ENCODE results near the gene HSFX3.
A peak's percentile ranks its signal among the peaks of the same experiment; 100 is the strongest.
"Not testable (repeated sequence)": the region's sequence is repeated elsewhere in the genome, so short reads cannot be mapped to it uniquely, and the experiment has no call there.

HSFX3 gene

DNA sequence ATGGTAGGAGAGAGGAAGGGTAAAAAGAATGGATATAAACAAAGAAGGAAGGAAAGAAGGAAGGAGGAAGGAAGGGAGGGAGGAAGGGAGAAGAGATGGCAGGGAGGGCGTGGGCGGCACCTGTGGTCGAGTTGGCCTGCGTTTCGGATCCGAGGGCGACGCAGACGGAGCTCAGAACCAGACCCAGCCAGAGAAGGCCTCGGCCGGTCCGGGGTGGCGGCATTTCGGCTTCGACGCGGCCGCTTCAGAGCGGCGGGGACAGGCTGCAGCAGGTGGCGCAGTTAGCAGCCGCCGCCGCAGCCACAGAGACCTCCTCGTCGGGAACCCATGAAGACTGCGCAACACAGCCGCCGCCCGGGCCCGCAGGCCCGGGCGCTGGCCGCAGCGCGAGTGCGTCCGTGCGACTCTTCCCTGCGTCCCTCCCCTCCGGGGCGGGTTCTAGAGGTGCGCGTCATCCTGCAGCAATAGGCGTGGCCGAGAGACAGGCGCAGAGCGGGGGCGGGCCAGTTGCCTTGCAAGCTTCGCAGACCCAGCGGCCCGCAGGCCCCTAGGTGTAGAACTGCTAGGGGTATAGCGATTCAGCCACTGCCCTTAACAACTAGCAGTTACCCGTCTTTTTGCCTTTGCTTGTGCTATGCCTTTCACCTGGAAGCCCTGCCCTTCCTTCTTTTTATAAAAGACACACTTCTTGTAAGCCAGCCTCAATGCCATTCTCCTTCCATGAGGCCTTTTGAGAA, 44.6 kb downstream of the HSFX3 start, which contains the start of gene IDS:
IDS (minus strand) TSS at position 392 of the 737 bp plus-strand sequence; CDS start at position 223, 169 bp downstream.
- TF ChIP-seq BACH2 (CRISPR knock-in tag; IDR thresholded peaks at IDR 0.05; ENCODE audit: borderline replicate concordance) = no peak
- TF ChIP-seq TCF4 (CRISPR knock-in tag; IDR thresholded peaks at IDR 0.05; ENCODE audit: borderline replicate concordance) = no peak
- no peak for TF ChIP-seq ARNTL (CRISPR knock-in tag; IDR thresholded peaks at IDR 0.05; ENCODE audit: borderline replicate concordance, low read depth)
- TF ChIP-seq CSDC2 (CRISPR knock-in tag; IDR thresholded peaks at IDR 0.05) = no peak
- TF ChIP-seq ISL1 (CRISPR knock-in tag; IDR thresholded peaks at IDR 0.05) = no peak
- TF ChIP-seq, protein P1, sequence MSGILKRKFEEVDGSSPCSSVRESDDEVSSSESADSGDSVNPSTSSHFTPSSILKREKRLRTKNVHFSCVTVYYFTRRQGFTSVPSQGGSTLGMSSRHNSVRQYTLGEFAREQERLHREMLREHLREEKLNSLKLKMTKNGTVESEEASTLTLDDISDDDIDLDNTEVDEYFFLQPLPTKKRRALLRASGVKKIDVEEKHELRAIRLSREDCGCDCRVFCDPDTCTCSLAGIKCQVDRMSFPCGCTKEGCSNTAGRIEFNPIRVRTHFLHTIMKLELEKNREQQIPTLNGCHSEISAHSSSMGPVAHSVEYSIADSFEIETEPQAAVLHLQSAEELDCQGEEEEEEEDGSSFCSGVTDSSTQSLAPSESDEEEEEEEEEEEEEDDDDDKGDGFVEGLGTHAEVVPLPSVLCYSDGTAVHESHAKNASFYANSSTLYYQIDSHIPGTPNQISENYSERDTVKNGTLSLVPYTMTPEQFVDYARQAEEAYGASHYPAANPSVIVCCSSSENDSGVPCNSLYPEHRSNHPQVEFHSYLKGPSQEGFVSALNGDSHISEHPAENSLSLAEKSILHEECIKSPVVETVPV (CRISPR knock-in tag; IDR thresholded peaks at IDR 0.05) = no peak
- TF ChIP-seq ZNF70 (CRISPR knock-in tag; IDR thresholded peaks at IDR 0.05) = no peak
- TF ChIP-seq TOX (CRISPR knock-in tag; IDR thresholded peaks at IDR 0.05; ENCODE audit: borderline replicate concordance) = no peak
- no peak for TF ChIP-seq RARB (CRISPR knock-in tag; IDR thresholded peaks at IDR 0.05)
- no peak for TF ChIP-seq PPARA (CRISPR knock-in tag; IDR thresholded peaks at IDR 0.05; ENCODE audit: borderline replicate concordance)
- TF ChIP-seq, protein P2, sequence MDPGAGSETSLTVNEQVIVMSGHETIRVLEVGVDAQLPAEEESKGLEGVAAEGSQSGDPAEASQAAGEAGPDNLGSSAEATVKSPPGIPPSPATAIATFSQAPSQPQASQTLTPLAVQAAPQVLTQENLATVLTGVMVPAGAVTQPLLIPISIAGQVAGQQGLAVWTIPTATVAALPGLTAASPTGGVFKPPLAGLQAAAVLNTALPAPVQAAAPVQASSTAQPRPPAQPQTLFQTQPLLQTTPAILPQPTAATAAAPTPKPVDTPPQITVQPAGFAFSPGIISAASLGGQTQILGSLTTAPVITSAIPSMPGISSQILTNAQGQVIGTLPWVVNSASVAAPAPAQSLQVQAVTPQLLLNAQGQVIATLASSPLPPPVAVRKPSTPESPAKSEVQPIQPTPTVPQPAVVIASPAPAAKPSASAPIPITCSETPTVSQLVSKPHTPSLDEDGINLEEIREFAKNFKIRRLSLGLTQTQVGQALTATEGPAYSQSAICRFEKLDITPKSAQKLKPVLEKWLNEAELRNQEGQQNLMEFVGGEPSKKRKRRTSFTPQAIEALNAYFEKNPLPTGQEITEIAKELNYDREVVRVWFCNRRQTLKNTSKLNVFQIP (CRISPR knock-in tag; IDR thresholded peaks at IDR 0.05; ENCODE audit: borderline replicate concordance, low read depth) = no peak
- TF ChIP-seq ZNF8 (CRISPR knock-in tag; IDR thresholded peaks at IDR 0.05) = no peak
- TF ChIP-seq, protein P3, sequence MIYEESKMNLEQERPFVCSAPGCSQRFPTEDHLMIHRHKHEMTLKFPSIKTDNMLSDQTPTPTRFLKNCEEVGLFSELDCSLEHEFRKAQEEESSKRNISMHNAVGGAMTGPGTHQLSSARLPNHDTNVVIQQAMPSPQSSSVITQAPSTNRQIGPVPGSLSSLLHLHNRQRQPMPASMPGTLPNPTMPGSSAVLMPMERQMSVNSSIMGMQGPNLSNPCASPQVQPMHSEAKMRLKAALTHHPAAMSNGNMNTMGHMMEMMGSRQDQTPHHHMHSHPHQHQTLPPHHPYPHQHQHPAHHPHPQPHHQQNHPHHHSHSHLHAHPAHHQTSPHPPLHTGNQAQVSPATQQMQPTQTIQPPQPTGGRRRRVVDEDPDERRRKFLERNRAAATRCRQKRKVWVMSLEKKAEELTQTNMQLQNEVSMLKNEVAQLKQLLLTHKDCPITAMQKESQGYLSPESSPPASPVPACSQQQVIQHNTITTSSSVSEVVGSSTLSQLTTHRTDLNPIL (CRISPR knock-in tag; IDR thresholded peaks at IDR 0.05; ENCODE audit: low read depth) = no peak
- no peak for TF ChIP-seq ZC3H10 (CRISPR knock-in tag; IDR thresholded peaks at IDR 0.05)
- no peak for TF ChIP-seq ZFP30 (CRISPR knock-in tag; IDR thresholded peaks at IDR 0.05)
- TF ChIP-seq, protein P4, sequence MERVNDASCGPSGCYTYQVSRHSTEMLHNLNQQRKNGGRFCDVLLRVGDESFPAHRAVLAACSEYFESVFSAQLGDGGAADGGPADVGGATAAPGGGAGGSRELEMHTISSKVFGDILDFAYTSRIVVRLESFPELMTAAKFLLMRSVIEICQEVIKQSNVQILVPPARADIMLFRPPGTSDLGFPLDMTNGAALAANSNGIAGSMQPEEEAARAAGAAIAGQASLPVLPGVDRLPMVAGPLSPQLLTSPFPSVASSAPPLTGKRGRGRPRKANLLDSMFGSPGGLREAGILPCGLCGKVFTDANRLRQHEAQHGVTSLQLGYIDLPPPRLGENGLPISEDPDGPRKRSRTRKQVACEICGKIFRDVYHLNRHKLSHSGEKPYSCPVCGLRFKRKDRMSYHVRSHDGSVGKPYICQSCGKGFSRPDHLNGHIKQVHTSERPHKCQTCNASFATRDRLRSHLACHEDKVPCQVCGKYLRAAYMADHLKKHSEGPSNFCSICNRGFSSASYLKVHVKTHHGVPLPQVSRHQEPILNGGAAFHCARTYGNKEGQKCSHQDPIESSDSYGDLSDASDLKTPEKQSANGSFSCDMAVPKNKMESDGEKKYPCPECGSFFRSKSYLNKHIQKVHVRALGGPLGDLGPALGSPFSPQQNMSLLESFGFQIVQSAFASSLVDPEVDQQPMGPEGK (CRISPR knock-in tag; IDR thresholded peaks at IDR 0.05; ENCODE audit: borderline replicate concordance) = no peak
- TF ChIP-seq, protein P5, sequence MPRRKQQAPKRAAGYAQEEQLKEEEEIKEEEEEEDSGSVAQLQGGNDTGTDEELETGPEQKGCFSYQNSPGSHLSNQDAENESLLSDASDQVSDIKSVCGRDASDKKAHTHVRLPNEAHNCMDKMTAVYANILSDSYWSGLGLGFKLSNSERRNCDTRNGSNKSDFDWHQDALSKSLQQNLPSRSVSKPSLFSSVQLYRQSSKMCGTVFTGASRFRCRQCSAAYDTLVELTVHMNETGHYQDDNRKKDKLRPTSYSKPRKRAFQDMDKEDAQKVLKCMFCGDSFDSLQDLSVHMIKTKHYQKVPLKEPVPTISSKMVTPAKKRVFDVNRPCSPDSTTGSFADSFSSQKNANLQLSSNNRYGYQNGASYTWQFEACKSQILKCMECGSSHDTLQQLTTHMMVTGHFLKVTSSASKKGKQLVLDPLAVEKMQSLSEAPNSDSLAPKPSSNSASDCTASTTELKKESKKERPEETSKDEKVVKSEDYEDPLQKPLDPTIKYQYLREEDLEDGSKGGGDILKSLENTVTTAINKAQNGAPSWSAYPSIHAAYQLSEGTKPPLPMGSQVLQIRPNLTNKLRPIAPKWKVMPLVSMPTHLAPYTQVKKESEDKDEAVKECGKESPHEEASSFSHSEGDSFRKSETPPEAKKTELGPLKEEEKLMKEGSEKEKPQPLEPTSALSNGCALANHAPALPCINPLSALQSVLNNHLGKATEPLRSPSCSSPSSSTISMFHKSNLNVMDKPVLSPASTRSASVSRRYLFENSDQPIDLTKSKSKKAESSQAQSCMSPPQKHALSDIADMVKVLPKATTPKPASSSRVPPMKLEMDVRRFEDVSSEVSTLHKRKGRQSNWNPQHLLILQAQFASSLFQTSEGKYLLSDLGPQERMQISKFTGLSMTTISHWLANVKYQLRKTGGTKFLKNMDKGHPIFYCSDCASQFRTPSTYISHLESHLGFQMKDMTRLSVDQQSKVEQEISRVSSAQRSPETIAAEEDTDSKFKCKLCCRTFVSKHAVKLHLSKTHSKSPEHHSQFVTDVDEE (CRISPR knock-in tag; IDR thresholded peaks at IDR 0.05) = no peak
- TF ChIP-seq OSR1 (CRISPR knock-in tag; IDR thresholded peaks at IDR 0.05) = no peak
- ATAC-seq = peak; percentile 86

DNA sequence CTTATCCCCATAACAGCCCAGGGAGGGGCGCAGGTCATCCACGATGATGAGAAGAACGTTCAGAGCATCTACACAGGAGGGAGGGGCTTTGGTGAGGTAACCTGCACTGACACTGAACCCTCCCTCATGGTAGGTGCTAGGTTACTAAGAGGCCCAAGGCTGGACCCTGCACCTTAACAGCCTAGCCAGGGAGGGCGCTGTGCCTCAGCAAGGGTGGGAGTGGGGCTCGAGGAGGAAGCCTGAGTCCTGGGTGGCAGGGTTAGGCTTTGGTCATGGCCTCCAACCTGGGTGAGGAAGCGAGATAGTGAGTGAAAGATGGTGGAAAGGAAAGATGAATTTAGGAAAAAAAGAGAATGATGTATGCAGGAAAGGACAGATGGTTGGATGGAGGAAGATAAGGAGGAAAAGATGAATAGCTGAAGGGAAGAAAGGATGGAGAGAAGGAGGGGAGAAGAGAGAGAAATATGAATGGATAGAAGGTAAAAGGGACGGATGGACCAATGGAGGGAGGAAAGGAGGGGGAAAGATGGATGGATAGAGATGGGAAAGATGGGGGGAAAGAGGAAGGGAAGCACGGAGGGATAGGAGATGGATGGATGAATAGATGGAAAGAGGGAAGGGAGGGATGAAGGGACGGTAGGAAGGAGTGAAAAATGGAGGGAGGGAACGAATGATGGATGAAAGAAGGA, 45.4 kb downstream of the HSFX3 start:
- TF ChIP-seq TCF4 (CRISPR knock-in tag; IDR thresholded peaks at IDR 0.05; ENCODE audit: borderline replicate concordance) (no peak), ZFP30 (CRISPR knock-in tag; IDR thresholded peaks at IDR 0.05) (no peak), ISL1 (CRISPR knock-in tag; IDR thresholded peaks at IDR 0.05) (no peak)
- ATAC-seq = peak; percentile 73

DNA sequence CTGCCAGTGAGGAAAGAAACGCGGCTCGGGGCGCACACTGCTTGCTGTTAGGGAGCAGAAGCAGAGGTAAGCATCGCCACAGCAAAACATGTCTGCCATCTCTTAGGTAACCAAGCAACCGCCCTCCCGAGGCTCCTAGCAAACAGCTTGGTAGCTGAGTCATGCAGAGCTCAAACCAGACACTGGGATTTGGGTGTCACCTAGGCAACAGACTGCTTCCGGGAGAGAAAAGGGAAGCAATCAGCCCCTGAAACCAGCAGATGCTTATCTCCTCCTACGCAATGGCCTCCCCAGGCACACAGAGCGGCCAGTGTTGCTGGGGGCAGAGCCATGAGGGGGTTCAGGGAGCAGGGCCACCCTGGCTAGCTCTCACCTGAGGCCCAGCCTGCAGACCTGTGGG, 46.3 kb downstream of the HSFX3 start:
- peak; percentile 81 for ATAC-seq

DNA sequence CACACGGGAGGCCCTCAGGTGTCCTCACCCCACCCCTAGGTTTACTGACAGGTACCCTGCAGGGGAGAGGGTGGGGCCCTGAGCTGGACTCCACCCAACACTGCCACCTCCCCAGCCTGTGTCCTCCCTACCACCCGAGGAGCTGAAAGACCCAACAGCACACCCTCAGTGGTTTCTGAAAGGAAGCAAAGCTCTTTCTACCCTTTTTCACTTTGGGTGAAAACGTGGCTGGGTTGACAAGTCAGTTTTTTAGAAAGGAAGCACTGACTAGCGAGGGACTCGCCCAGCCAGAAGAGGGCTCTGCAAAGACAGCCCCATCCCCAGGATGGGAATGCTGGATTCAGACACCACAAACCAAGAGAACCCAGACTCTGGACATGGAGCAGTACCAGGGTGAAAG, 46.8 kb downstream of the HSFX3 start:
- ATAC-seq = not testable (repeated sequence)
